GM12801 (cell line): Measurements from ENCODE around the gene CDR2L.

Experiments used
- CTCF ChIP-seq: IDR thresholded peaks from one replicate; pipeline ENCODE4 v1.5.1; 2011; ENCODE audit warnings: control low read depth; ENCODE audit not compliant: insufficient read length; ENCODE audit errors: extremely low read depth

The CDR2L gene

GRCh38 chr17:74968361-74968780 is 19.1 kb upstream of the CDR2L start:
- TF ChIP-seq CTCF: no peak

DNA sequence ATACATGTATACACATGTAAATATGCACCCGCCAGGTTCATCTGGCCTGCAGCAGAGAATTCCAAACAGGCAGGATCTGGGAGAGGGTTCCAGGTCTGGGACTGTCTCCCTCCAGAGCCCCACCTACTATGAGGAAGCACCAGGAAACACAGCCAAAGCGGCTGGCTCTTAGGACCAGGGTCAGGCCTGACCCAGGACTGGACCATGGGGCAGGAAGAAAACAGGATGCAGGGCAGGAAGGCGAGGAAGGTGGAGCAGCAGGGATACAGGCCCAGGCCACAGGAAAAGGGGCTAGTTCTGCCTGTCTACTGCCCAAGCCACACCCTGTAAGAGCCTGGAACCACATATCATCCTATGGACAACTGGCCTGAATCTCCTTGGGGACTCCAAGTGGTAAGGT is 17.0 kb upstream of the CDR2L start:
- no peak for TF ChIP-seq CTCF

- no peak for TF ChIP-seq CTCF
These were observed 16.2 kb upstream of the CDR2L start for GRCh38 chr17:74971069-74971841.

GRCh38 chr17:74971842-74972106 is 15.7 kb upstream of the CDR2L start:
- TF ChIP-seq CTCF: no peak

DNA sequence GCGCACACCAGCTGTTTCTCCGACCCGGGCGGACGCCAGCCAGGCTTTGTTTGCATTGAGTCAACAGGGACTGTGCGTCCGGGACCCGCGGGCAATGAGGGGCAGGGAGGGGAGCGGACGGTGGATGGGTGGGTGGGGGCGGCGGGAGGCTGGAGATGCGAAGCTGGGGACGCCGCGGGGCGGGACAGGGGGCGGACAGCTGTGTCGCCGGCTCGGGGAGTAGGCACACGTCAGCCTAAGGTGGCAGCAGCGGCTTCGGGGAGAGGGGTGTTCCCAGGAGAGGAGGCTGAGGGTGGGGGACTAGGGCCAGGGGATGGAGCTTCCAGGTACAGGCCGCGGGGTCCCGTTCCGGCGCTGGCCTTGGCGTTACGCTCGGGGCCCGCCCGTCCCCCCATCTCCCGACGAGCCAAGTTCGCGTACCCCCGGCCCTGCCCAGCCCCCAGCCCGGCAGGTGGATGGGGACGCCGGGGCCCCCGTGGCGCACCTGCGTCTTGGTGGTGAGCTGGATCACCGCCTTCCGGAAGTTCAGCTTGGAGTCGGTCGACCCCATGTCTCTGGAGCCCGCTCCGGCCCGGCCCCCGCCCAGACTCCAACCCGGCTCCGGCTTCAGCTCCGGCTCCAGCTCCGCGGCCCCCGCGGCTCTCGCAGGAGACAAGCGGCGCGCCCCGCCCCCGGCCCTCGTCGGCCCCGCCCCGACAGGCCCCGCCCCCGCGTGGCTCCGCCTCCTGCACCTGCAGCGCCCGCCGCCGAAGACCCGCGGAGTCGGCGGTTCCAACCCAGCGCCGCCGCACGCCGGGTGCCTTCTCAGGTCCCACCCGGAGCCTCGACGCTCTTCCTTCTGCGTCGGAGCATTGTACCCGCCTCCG is 15.1 kb upstream of the CDR2L start, which contains the start of gene HID1:
HID1 (minus strand) TSS at position 653 of the 866 bp plus-strand sequence; CDS start at position 550, 103 bp downstream.
- no peak for TF ChIP-seq CTCF

DNA sequence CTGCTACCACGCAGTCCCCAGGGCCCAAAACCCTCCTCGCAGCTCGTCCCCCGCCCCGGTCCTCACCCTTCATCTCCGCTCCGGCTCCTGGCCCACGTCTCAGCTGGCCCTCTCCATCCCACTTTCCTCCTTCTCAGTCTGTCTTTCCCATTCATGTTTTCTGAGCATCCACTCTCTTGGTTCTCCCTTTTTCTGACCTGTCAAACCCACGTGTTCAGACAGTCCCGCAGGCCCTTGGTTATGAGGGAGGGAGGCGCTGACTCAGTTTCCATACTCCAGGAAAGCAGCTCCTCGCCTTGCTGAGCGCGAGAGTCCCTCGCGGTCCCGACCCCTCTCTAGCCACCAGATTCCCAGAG is 14.5 kb upstream of the CDR2L start:
- TF ChIP-seq CTCF: no peak

GRCh38 chr17:74975943-74976342 is 11.5 kb upstream of the CDR2L start:
- no peak for TF ChIP-seq CTCF
